ENCODE results near the gene TMEM63A.
A peak's percentile ranks its signal among the peaks of the same experiment; 100 is the strongest.

Gene TMEM63A

GRCh38 chr1:225926551-225927113 is 44.5 kb upstream of the TMEM63A start:
- H3K4me3 ChIP-seq (replicated peaks; ENCODE audit: low read depth, low read length): no peak overlapping the region
- no peak for DNase-seq (ENCODE audit: extremely low read depth, insufficient read length)
- no peaks in the 10 kb centered on the region for H3K27me3 ChIP-seq (replicated peaks; ENCODE audit: control insufficient read depth, insufficient read depth, low read length)
- TF ChIP-seq CTCF (IDR thresholded peaks at IDR 0.05; ENCODE audit: insufficient read depth, low read length, poor library complexity, severe bottlenecking): no peak
- peaks cover 9% of the 10 kb centered on the region for H3K36me3 ChIP-seq (ENCODE audit: control insufficient read depth, insufficient read depth, low read length)

DNA sequence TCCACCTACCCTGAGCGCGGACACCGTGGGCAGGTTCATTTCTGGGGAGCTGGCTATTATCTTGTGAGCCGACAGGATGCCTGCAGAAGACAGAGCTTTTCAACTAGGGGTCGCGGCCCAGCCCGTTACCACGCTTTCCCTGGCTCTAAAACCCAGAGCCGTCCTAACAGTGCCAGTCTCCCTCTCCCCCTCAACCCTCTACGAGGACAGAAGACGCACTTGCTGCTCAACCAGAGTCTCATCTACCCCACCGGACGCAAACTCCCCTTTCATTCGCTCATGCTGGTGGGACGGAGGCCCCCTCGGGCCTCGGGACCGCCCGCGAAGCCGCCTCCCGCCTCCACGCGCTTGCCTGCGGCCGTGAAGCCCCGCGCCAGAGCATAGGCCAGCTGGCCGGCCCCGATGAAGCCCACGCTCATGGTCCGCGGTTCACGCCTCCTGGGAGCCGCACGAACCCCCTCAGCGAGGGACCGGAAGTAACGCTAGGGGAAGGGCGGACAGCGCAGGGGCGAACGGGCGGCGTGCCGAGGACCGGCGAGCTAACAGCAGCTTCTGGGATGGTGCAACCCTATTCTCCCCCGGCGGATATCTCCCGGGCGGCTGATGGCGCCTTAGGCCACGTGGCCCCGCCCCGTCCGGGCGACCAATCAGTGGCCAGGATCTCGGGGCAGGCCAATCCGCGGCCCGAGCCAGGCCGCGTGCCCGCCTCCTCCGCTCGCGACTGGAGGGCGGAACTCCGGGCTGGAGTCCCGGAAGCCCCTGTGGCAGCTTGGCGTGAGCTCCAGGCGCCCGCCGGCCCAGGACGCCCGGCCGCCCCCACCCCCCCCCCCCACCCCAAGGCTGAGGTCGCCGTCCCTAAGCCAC is 41.7 kb upstream of the TMEM63A start, which contains the start of gene PYCR2:
Gene PYCR2 (minus strand): TSS at position 559 of the 864 bp plus-strand sequence. CDS start 140 bp downstream, at position 419.
- no peak for TF ChIP-seq CTCF (IDR thresholded peaks at IDR 0.05; ENCODE audit: insufficient read depth, low read length, poor library complexity, severe bottlenecking)
- peak within 1 kb of the TSS; percentile 85 for H3K4me3 ChIP-seq (replicated peaks; ENCODE audit: low read depth, low read length)
- peaks cover 15% of the 10 kb centered on the region for H3K36me3 ChIP-seq (ENCODE audit: control insufficient read depth, insufficient read depth, low read length)
- H3K27me3 ChIP-seq (replicated peaks; ENCODE audit: control insufficient read depth, insufficient read depth, low read length): no peaks in the 10 kb centered on the region
- DNase-seq (ENCODE audit: extremely low read depth, insufficient read length): peak; percentile 99

DNA sequence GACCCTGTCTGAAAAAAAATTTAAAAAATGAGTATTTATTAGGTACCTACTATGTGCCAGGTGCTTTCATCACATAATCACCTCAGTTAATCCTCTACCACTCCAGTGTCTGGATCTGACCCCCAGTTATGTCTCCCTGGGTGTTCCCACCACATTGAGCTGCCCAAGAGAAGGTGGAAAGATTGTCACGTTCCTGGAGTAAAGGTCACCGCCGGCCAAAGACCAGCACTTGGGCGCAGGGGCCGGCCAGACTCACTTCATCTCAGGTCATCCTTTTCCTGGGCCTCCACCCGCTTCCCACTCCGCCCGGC is 41.2 kb upstream of the TMEM63A start:
- Histone ChIP-seq H3K4me3 (replicated peaks; ENCODE audit: low read depth, low read length) (peak overlapping the region; percentile 85), H3K27me3 (replicated peaks; ENCODE audit: control insufficient read depth, insufficient read depth, low read length) (no peaks in the 10 kb centered on the region), H3K36me3 (ENCODE audit: control insufficient read depth, insufficient read depth, low read length) (peaks cover 15% of the 10 kb centered on the region)
- no peak for TF ChIP-seq CTCF (IDR thresholded peaks at IDR 0.05; ENCODE audit: insufficient read depth, low read length, poor library complexity, severe bottlenecking)
- no peak for DNase-seq (ENCODE audit: extremely low read depth, insufficient read length)

DNA sequence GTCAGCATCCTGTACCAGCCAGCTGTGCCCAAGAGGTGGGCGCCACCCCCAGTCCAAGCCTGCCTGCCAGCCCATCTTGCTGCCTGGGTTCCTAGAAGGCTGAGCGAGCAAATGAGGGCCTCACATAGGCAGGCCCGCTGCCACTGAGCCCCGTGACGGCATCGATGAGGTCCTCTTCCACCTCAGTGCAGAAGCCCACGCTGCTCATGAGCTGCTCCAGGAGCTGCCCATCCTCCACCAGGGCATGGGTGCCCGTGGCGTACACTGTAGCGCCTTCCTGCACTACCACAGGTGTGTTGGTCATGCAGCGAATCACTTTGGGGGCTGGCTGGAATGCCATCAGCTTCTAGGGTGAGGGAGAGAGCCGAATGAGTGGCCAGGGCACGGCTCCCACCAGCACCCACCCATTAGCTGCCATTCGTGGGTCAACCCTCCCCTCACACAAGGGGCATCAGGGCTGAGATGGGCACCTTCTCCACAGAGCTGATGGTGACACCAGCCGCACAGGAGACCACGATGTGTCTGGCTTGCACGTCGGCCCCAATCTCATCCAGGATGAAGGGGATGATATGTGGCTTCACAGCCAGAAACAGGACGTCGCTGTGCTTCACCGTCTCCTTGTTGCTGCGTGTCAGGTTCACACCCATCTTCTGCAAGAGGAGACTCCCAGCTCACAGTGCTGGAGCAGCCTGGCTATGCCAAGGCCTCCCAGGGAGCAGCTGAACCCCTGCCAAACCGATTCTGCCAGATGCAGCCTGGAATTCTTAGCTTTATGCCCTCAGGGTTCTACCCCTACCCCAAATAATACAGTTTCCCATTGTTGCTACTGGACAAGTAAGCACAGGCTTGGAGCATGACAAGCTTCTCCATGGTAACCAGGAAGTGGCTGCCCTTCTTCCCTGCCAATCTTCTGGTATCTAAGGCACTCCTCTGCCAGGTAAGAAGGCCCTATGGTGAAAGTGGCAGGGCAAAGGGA is 39.8 kb upstream of the TMEM63A start:
- Histone ChIP-seq H3K4me3 (replicated peaks; ENCODE audit: low read depth, low read length) (no peak overlapping the region), H3K27me3 (replicated peaks; ENCODE audit: control insufficient read depth, insufficient read depth, low read length) (no peaks in the 10 kb centered on the region), H3K36me3 (ENCODE audit: control insufficient read depth, insufficient read depth, low read length) (peaks cover 18% of the 10 kb centered on the region)
- DNase-seq (ENCODE audit: extremely low read depth, insufficient read length): no peak
- TF ChIP-seq CTCF (IDR thresholded peaks at IDR 0.05; ENCODE audit: insufficient read depth, low read length, poor library complexity, severe bottlenecking): no peak

DNA sequence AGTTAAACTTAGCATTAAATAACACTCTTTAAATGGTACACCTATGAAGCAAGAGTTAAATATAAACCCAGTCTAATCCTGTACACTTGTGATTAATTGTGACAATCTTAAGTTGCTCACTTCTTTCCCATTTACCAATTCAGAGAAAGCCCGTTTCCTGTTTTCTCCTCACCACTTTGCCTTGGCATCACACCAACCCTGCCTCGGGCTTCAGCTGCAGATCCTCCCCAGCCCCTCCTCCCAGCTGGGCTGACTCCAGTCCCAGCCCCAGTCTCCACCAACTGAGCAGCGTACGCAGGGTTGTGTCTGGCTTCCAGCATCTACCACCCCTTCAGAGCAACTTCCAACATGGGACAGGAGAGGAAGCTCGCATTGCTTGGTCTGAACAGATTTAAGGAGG is 37.7 kb upstream of the TMEM63A start:
- Histone ChIP-seq H3K27me3 (replicated peaks; ENCODE audit: control insufficient read depth, insufficient read depth, low read length) (no peaks in the 10 kb centered on the region), H3K4me3 (replicated peaks; ENCODE audit: low read depth, low read length) (no peak overlapping the region), H3K36me3 (ENCODE audit: control insufficient read depth, insufficient read depth, low read length) (peaks cover 27% of the 10 kb centered on the region)
- DNase-seq (ENCODE audit: extremely low read depth, insufficient read length): no peak
- no peak for TF ChIP-seq CTCF (IDR thresholded peaks at IDR 0.05; ENCODE audit: insufficient read depth, low read length, poor library complexity, severe bottlenecking)

Measured in GM06990 (cell line).